K562 (cell line): ENCODE data around the gene NUP160. TPM values are rescaled to one million over a fixed set of nuclear protein-coding genes. Genes with fewer than 3 reads are reported as not detected.

ENCODE experiments used
- ATAC-seq: fragments of 200-7000 bp; cut with Tn5 transposase; 3 replicates; pipeline ENCODE4 v1.9.1; 2020; ENCODE audit warnings: moderate library complexity
- BruUV-seq: library from RNA; stranded (reverse); fragments of 400-500 nt; replicated peaks from 2 replicates; lab custom pipeline; 2021; lab: Mats Ljungman, UMichigan
- CTCF ChIA-PET: fragments of 300-600 bp; formaldehyde crosslinking; extraction: SDS; loops from one replicate; lab custom pipeline; 2021; ENCODE audit warnings: low intra/inter-chr PET ratio; lab: Yijun Ruan, JAX
- POLR2A ChIA-PET: fragments of 300-600, 350-650 bp; sonication (Branson Sonifier 250); formaldehyde crosslinking; extraction: SDS; loops from one replicate; lab custom pipeline; 2021; ENCODE audit warnings: antibody characterized with exemption, inconsistent platforms; lab: Yijun Ruan, JAX
- DNase-seq, 4 experiments: peaks; one replicate each; pipeline versions ENCODE4 v3.0.0 to v3.0.0-alpha.2; 2011 to 2018; ENCODE audit warnings: low spot score in 3 of 4, mixed read lengths in 3 of 4; ENCODE audit errors: extremely low read depth in 1 of 4
- FAIRE-seq: peaks from 2 replicates; lab custom pipeline; 2011; peaks lifted over from hg19 to GRCh38; lab: Jason Lieb, UNC
- H2AFZ ChIP-seq: 2 replicates; pipeline ENCODE4 v1.6.0; 2011; ENCODE audit warnings: low read depth, low read length, control low read depth, inconsistent platforms
- H3K27ac ChIP-seq: fragments of 200-600 bp; 3 replicates; pipeline ENCODE4 v1.8.0; 2011; ENCODE audit warnings: low read depth, mild to moderate bottlenecking, control low read depth, inconsistent platforms, low read length, moderate library complexity, mixed read lengths; ENCODE audit errors: extremely low read depth
- H3K27me3 ChIP-seq, 2 experiments: fragments of 300-600 bp in 1 of 2; 2 replicates in 1 of 2; 3 replicates in 1 of 2; pipeline versions ENCODE4 v1.6.0 to v1.8.0; 2011; ENCODE audit warnings: inconsistent platforms in 2 of 2, low read length in 2 of 2, mild to moderate bottlenecking in 1 of 2, mixed read lengths in 1 of 2, moderate library complexity in 1 of 2; ENCODE audit not compliant: control insufficient read depth in 2 of 2, insufficient read depth in 2 of 2
- H3K36me3 ChIP-seq: fragments of 300-600 bp; 3 replicates; pipeline ENCODE4 v1.8.0; 2011; ENCODE audit warnings: mild to moderate bottlenecking, low read length, inconsistent platforms; ENCODE audit not compliant: control insufficient read depth, insufficient read depth
- H3K4me1 ChIP-seq, 2 experiments: fragments of 200-600 bp in 1 of 2; replicated peaks in 1 of 2; 2 replicates in 1 of 2; 3 replicates in 1 of 2; pipeline versions ENCODE4 v1.5.1 to v1.8.0; 2011; ENCODE audit warnings: inconsistent platforms in 2 of 2, low read length in 2 of 2, mild to moderate bottlenecking in 1 of 2, mixed read lengths in 1 of 2, moderate library complexity in 1 of 2; ENCODE audit not compliant: control insufficient read depth in 2 of 2, insufficient read depth in 2 of 2
- H3K4me2 ChIP-seq: 2 replicates; pipeline ENCODE4 v1.6.1; 2011; ENCODE audit warnings: low read length, control low read depth, inconsistent platforms, mixed read lengths; ENCODE audit not compliant: insufficient read depth
- H3K4me3 ChIP-seq: fragments of 200-600 bp; sonication (generic), shearing (Covaris generic); 2 replicates; pipeline ENCODE4 v1.5.1; 2016; ENCODE audit warnings: control low read depth, inconsistent platforms
- H3K79me2 ChIP-seq: fragments of 200-600 bp; 3 replicates; pipeline ENCODE4 v1.8.0; 2011; ENCODE audit warnings: low read length, inconsistent platforms; ENCODE audit not compliant: control insufficient read depth, insufficient read depth
- H3K9ac ChIP-seq, 2 experiments: 2 replicates each; pipeline versions ENCODE4 v1.6.0 to v1.6.1; 2011; ENCODE audit warnings: low read depth in 2 of 2, low read length in 2 of 2, control low read depth in 1 of 2, inconsistent platforms in 1 of 2, mild to moderate bottlenecking in 1 of 2, mixed read lengths in 1 of 2; ENCODE audit not compliant: insufficient read depth in 1 of 2
- H3K9me1 ChIP-seq: one replicate; pipeline ENCODE4 v1.6.0; 2011; ENCODE audit warnings: inconsistent platforms, mild to moderate bottlenecking, low read length, moderate library complexity; ENCODE audit not compliant: control insufficient read depth, insufficient read depth
- H3K9me3 ChIP-seq: replicated peaks from 2 replicates; pipeline ENCODE4 v1.5.1; 2011; ENCODE audit warnings: low read depth, low read length, inconsistent platforms; ENCODE audit not compliant: control insufficient read depth, insufficient read depth
- H4K20me1 ChIP-seq: replicated peaks from 2 replicates; pipeline ENCODE4 v1.6.1; 2011; ENCODE audit warnings: low read length, inconsistent platforms, mixed read lengths; ENCODE audit not compliant: control insufficient read depth, insufficient read depth
- BACH1 ChIP-seq: fragments of 200-800 bp; sonication (Bioruptor generic); IDR thresholded peaks from 2 replicates; pipeline ENCODE4 v1.6.1; 2016; ENCODE audit warnings: missing genetic modification characterization, missing compliant biosample characterization
- BDP1 ChIP-seq: IDR thresholded peaks from 3 replicates; pipeline ENCODE4 v1.6.1; 2011; ENCODE audit not compliant: insufficient read length, insufficient read depth
- EP400 ChIP-seq: fragments of 450-650 bp; IDR thresholded peaks from 2 replicates; pipeline ENCODE4 v1.6.1; 2017; ENCODE audit warnings: antibody characterized with exemption, mild to moderate bottlenecking, moderate library complexity
- GATAD2B ChIP-seq: fragments of 450-650 bp; IDR thresholded peaks from 2 replicates; pipeline ENCODE4 v1.6.1; 2017; ENCODE audit warnings: mild to moderate bottlenecking, borderline replicate concordance
- HDAC6 ChIP-seq: IDR thresholded peaks from 2 replicates; pipeline ENCODE4 v1.6.1; 2012; ENCODE audit warnings: low read depth, mild to moderate bottlenecking, control low read depth, inconsistent platforms, low read length, moderate library complexity
- LCOR ChIP-seq: sonication (generic); formaldehyde crosslinking; IDR thresholded peaks from 2 replicates; pipeline ENCODE4 v1.8.0; 2022; ENCODE audit warnings: mild to moderate bottlenecking, missing genetic modification reagents
- NFIX ChIP-seq: fragments of 250-450 bp; sonication (Bioruptor Pico); IDR thresholded peaks from 2 replicates; pipeline ENCODE4 v1.4.0; 2020; ENCODE audit warnings: low read depth, mild to moderate bottlenecking, moderate library complexity
- RAD51 ChIP-seq: fragments of 450-650 bp; IDR thresholded peaks from 2 replicates; pipeline ENCODE4 v1.7.1; 2016; ENCODE audit warnings: low read depth, mild to moderate bottlenecking, borderline replicate concordance
- RBM14 ChIP-seq: fragments of 200-400 bp; formaldehyde crosslinking; IDR thresholded peaks from 2 replicates; pipeline ENCODE4 v1.6.1; 2018; ENCODE audit warnings: low read depth, mild to moderate bottlenecking, low read length, moderate library complexity, borderline replicate concordance; ENCODE audit not compliant: insufficient read depth
- SIN3B ChIP-seq: fragments of 450-650 bp; IDR thresholded peaks from 2 replicates; pipeline ENCODE4 v1.6.1; 2017; ENCODE audit warnings: low read depth, mild to moderate bottlenecking, moderate library complexity
- TAL1 ChIP-seq: fragments of 450-650 bp; IDR thresholded peaks from 2 replicates; pipeline ENCODE4 v1.6.1; 2016; ENCODE audit warnings: mild to moderate bottlenecking
- TFAP4 ChIP-seq: sonication (generic); formaldehyde crosslinking; IDR thresholded peaks from 2 replicates; pipeline ENCODE4 v1.8.0; 2022; ENCODE audit warnings: missing genetic modification reagents, mild to moderate bottlenecking, moderate library complexity, borderline replicate concordance
- THRA ChIP-seq: fragments of 450-650 bp; IDR thresholded peaks from 2 replicates; pipeline ENCODE4 v1.6.1; 2017; ENCODE audit warnings: mild to moderate bottlenecking, moderate library complexity
- VEZF1 ChIP-seq: fragments of 200-800 bp; sonication (Bioruptor generic); IDR thresholded peaks from 2 replicates; pipeline ENCODE4 v1.6.1; 2017; ENCODE audit warnings: missing genetic modification characterization, missing compliant biosample characterization
- XRCC5 ChIP-seq: fragments of 200-400 bp; formaldehyde crosslinking; IDR thresholded peaks from 2 replicates; pipeline ENCODE4 v1.6.1; 2017; ENCODE audit warnings: low read depth, mild to moderate bottlenecking, low read length
- ZBTB5 ChIP-seq: fragments of 450-650 bp; IDR thresholded peaks from 2 replicates; pipeline ENCODE4 v1.6.1; 2017; ENCODE audit warnings: antibody characterized with exemption
- ZEB2 ChIP-seq: fragments of 450-650 bp; IDR thresholded peaks from 2 replicates; pipeline ENCODE4 v1.6.1; 2016
- ZKSCAN1 ChIP-seq: fragments of 150-350 bp; IDR thresholded peaks from 2 replicates; pipeline ENCODE4 v1.6.1; 2016; ENCODE audit warnings: low read depth, low read length
- ZNF232 ChIP-seq: sonication (generic); formaldehyde crosslinking; IDR thresholded peaks from 2 replicates; pipeline ENCODE4 v1.8.0; 2022; ENCODE audit warnings: mild to moderate bottlenecking, missing genetic modification reagents
- ZNF717 ChIP-seq: fragments of 250-450 bp; sonication (Bioruptor Pico); IDR thresholded peaks from 2 replicates; pipeline ENCODE4 v1.5.0; 2021
- WGBS: fragments of 100-300 bp; shearing (Covaris generic); methylation state at CpG from one replicate; pipeline ENCODE4 v1.1.6; 2016; ENCODE audit warnings: low coverage, mixed read lengths; ENCODE audit not compliant: insufficient coverage; ENCODE audit errors: missing lambda C conversion rate; 5-methylcytosine and 5-hydroxymethylcytosine counted together
- in situ Hi-C: fragments of 300-500 bp; cut with MboI; formaldehyde crosslinking; loops from 4 replicates; pipeline ENCODE4 v1.15.0; 2018; ENCODE audit warnings: inconsistent platforms, mixed read lengths
- intact Hi-C: fragments of 100-400 bp; cut with micrococcal nuclease; formaldehyde crosslinking; loops from 2 replicates; pipeline ENCODE4 v1.14.2; 2022
- polyA plus RNA-seq, 8 experiments: library from polyadenylated mRNA; depleted of rRNA in 4 of 8; stranded (reverse) in 5 of 8; unstranded in 3 of 8; fragments of >200 nt; fragmentation: Nextera tagmentation in 2 of 8; fragmentation: Illumina TruSeq in 1 of 8; extraction: Ambion mirVana in 2 of 8; extraction: Trizol in 1 of 8; gene quantifications; 2 replicates each; pipeline versions ENCODE4 v1.2.1 to v1.2.3, GENCODE V29; 2011 to 2014; ENCODE audit warnings: inconsistent platforms in 1 of 8, missing spikeins in 1 of 8
- total RNA-seq, 7 experiments: library from RNA; depleted of rRNA in 6 of 7; stranded (reverse); fragments of >200 nt in 6 of 7; fragmentation: Illumina TruSeq in 2 of 7; extraction: Trizol in 2 of 7; gene quantifications; 2 replicates each; pipeline versions ENCODE4 v1.2.1 to v1.2.3, GENCODE V29; 2011 to 2021; ENCODE audit warnings: low replicate concordance in 1 of 7

Gene NUP160
- total and polyA plus RNA-seq, 9 of the 15 experiments (the other 6 are each of a cell fraction or from before 2014, with no cell fraction given): 41.5 to 112 (median 65.0) TPM

DNA sequence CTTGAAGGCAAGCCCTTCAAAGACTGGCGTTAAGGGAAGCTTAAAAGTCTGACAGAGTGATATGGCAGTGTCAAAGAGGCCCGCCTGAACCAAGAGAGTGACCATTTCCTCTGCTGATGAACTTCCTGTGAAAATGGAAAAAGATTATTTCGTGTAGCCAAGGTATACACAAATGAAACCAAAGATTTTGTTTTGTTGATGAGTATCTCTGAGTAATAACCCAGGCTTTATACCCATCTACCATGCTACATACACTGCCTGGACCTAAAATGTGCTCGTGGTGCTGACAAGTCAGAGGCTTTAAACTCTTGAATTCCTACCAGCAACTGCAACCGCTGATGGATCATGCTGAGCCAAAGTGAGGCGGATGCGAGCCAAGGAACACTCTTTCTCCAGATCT, 60.0 kb downstream of the NUP160 start:
- in situ Hi-C loops: no loop called here
- H3K36me3 ChIP-seq: peaks cover 91% of the 10 kb centered on the region
- DNase-seq: no peak

More for the DNA sequence above, 60.0 kb downstream of the NUP160 start:
- Histone ChIP-seq H3K4me3 (no peak overlapping the region), H3K9me3 (no peaks in the 10 kb centered on the region), H3K9me1 (no peaks in the 10 kb centered on the region), H2AFZ (no peak overlapping the region), H3K27ac (no peak overlapping the region), H3K27me3 (no peaks in the 10 kb centered on the region), H3K9ac (no peak overlapping the region), H3K4me2 (no peak overlapping the region), H4K20me1 (no peaks in the 10 kb centered on the region), H3K4me1 (no peaks in the 10 kb centered on the region), H3K79me2 (no peaks in the 10 kb centered on the region)
- 90% methylated on average over 7 of the region's 7 CpGs for WGBS
- POLR2A ChIA-PET: no interaction called here
- TF ChIP-seq LCOR (CRISPR knock-in tag) (no peak), XRCC5 (no peak), SIN3B (no peak), RBM14 (no peak), HDAC6 (no peak), ZEB2 (no peak), VEZF1 (CRISPR knock-in tag) (no peak), ZKSCAN1 (no peak), GATAD2B (no peak), BDP1 (no peak), ZNF717 (CRISPR knock-in tag) (no peak), ZNF232 (no peak), BACH1 (tag) (no peak), TFAP4 (CRISPR knock-in tag) (no peak), EP400 (no peak), ZBTB5 (no peak), TAL1 (no peak), NFIX (CRISPR knock-in tag) (no peak), THRA (no peak), RAD51 (no peak)
- FAIRE-seq (no peak), ATAC-seq (no peak)
- intact Hi-C loops: no loop called here
- CTCF ChIA-PET: no interaction called here
- no TSS peak for BruUV-seq
